NAMALWA (cell line): Measurements from ENCODE around the gene KCNJ6.

Experiments
- DNase-seq: peaks from one replicate; pipeline ENCODE4 v3.0.0-alpha.2; 2015; ENCODE audit warnings: low spot score

KCNJ6 gene

GRCh38 chr21:37904856-37905255 lies 11.4 kb downstream of the KCNJ6 start:
- no peak for DNase-seq

- no peak for DNase-seq
Observed at GRCh38 chr21:37903396-37903795, 12.9 kb downstream of the KCNJ6 start.

GRCh38 chr21:37899146-37899545 lies 17.1 kb downstream of the KCNJ6 start:
- no peak for DNase-seq

- no peak for DNase-seq
Observed at GRCh38 chr21:37896788-37897187, 19.5 kb downstream of the KCNJ6 start.

- DNase-seq: no peak
Observed at GRCh38 chr21:37891972-37892371, 24.3 kb downstream of the KCNJ6 start.

GRCh38 chr21:37888659-37889058 lies 27.6 kb downstream of the KCNJ6 start:
- no peak for DNase-seq

- no peak for DNase-seq
Observed at GRCh38 chr21:37886726-37887299, 29.4 kb downstream of the KCNJ6 start.

GRCh38 chr21:37886120-37886519 lies 30.1 kb downstream of the KCNJ6 start:
- DNase-seq: no peak

- peak; percentile 16 for DNase-seq
Observed at GRCh38 chr21:37878946-37879660, 37.2 kb downstream of the KCNJ6 start.

GRCh38 chr21:37877888-37878684 lies 38.2 kb downstream of the KCNJ6 start:
- no peak for DNase-seq

GRCh38 chr21:37877171-37877570 lies 39.1 kb downstream of the KCNJ6 start:
- DNase-seq: no peak

GRCh38 chr21:37876561-37876960 lies 39.7 kb downstream of the KCNJ6 start:
- DNase-seq: no peak

- DNase-seq: no peak
Observed at GRCh38 chr21:37874904-37875780, 41.1 kb downstream of the KCNJ6 start.

- DNase-seq: no peak
Observed at GRCh38 chr21:37874481-37874880, 41.8 kb downstream of the KCNJ6 start.

GRCh38 chr21:37873655-37874054 lies 42.6 kb downstream of the KCNJ6 start:
- no peak for DNase-seq

- DNase-seq: no peak
Observed at GRCh38 chr21:37871121-37871862, 45.0 kb downstream of the KCNJ6 start.

GRCh38 chr21:37870221-37870620 lies 46.0 kb downstream of the KCNJ6 start:
- DNase-seq: no peak

GRCh38 chr21:37869661-37870060 lies 46.6 kb downstream of the KCNJ6 start:
- DNase-seq: no peak

GRCh38 chr21:37868446-37869295 lies 47.6 kb downstream of the KCNJ6 start:
- no peak for DNase-seq

- DNase-seq: peak; percentile 67
Observed at GRCh38 chr21:37866027-37866426, 50.2 kb downstream of the KCNJ6 start.
